Parathyroid adenoma (tissue), 2 donors: ENCODE results near the gene TBCD.

ENCODE experiments used
- H2AFZ ChIP-seq: fragments of 300-600 bp; sonication (generic); one replicate; pipeline ENCODE4 v1.7.0; 2017; ENCODE audit warnings: antibody characterized with exemption, mild to moderate bottlenecking
- H3K27ac ChIP-seq: fragments of 300-600 bp; sonication (generic); one replicate; pipeline ENCODE4 v1.7.0; 2017
- H3K27me3 ChIP-seq: fragments of 300-600 bp; sonication (generic); one replicate; pipeline ENCODE4 v1.7.0; 2017; ENCODE audit warnings: low read length; ENCODE audit not compliant: control insufficient read depth, insufficient read depth
- H3K36me3 ChIP-seq: fragments of 300-600 bp; sonication (generic); one replicate; pipeline ENCODE4 v1.7.0; 2017; ENCODE audit warnings: low read length; ENCODE audit not compliant: control insufficient read depth, insufficient read depth
- H3K4me1 ChIP-seq: fragments of 300-600 bp; sonication (generic); one replicate; pipeline ENCODE4 v1.7.0; 2017; ENCODE audit warnings: control low read depth
- H3K4me2 ChIP-seq: fragments of 300-600 bp; sonication (generic); one replicate; pipeline ENCODE4 v1.7.0; 2017; ENCODE audit warnings: low read length
- H3K4me3 ChIP-seq: fragments of 300-600 bp; sonication (generic); one replicate; pipeline ENCODE4 v1.7.0; 2017; ENCODE audit warnings: low read depth, low read length
- H3K79me2 ChIP-seq: fragments of 300-600 bp; sonication (generic); one replicate; pipeline ENCODE4 v1.7.0; 2017; ENCODE audit warnings: control low read depth
- H3K9ac ChIP-seq: fragments of 300-600 bp; sonication (generic); one replicate; pipeline ENCODE4 v1.7.0; 2017; ENCODE audit warnings: mild to moderate bottlenecking
- H3K9me3 ChIP-seq: fragments of 300-600 bp; sonication (generic); one replicate; pipeline ENCODE4 v1.7.0; 2017; ENCODE audit warnings: low read length; ENCODE audit not compliant: control insufficient read depth
- TF ChIP-seq, protein P1 (sequence below): fragments of 300-600 bp; sonication (generic); IDR thresholded peaks from one replicate; pipeline ENCODE4 v1.7.0; 2017; ENCODE audit warnings: antibody characterized with exemption, mild to moderate bottlenecking
- donor health status: primary hyperparathyroidism.

The TBCD gene

GRCh38 chr17:82807562-82807961, 55.7 kb downstream of the TBCD start:
- Histone ChIP-seq H3K36me3 (no peaks in the 10 kb centered on the region), H2AFZ (no peak overlapping the region), H3K79me2 (peaks cover 6% of the 10 kb centered on the region), H3K4me1 (peaks cover 14% of the 10 kb centered on the region), H3K27me3 (no peaks in the 10 kb centered on the region), H3K9me3 (no peaks in the 10 kb centered on the region), H3K9ac (no peak overlapping the region), H3K27ac (no peak overlapping the region), H3K4me2 (no peak overlapping the region), H3K4me3 (no peak overlapping the region)
- TF ChIP-seq, protein P1, sequence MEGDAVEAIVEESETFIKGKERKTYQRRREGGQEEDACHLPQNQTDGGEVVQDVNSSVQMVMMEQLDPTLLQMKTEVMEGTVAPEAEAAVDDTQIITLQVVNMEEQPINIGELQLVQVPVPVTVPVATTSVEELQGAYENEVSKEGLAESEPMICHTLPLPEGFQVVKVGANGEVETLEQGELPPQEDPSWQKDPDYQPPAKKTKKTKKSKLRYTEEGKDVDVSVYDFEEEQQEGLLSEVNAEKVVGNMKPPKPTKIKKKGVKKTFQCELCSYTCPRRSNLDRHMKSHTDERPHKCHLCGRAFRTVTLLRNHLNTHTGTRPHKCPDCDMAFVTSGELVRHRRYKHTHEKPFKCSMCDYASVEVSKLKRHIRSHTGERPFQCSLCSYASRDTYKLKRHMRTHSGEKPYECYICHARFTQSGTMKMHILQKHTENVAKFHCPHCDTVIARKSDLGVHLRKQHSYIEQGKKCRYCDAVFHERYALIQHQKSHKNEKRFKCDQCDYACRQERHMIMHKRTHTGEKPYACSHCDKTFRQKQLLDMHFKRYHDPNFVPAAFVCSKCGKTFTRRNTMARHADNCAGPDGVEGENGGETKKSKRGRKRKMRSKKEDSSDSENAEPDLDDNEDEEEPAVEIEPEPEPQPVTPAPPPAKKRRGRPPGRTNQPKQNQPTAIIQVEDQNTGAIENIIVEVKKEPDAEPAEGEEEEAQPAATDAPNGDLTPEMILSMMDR, result no peak

GRCh38 chr17:82808006-82808405, 56.1 kb downstream of the TBCD start:
- Histone ChIP-seq H3K27me3 (no peaks in the 10 kb centered on the region), H3K9me3 (no peaks in the 10 kb centered on the region), H3K9ac (no peak overlapping the region), H3K4me2 (no peak overlapping the region), H3K27ac (no peak overlapping the region), H3K79me2 (peaks cover 6% of the 10 kb centered on the region), H3K4me1 (peaks cover 14% of the 10 kb centered on the region), H3K36me3 (no peaks in the 10 kb centered on the region), H3K4me3 (no peak overlapping the region), H2AFZ (no peak overlapping the region)
- TF ChIP-seq, protein P1, result no peak

- H3K36me3 ChIP-seq, result no peaks in the 10 kb centered on the region
These were observed 57.3 kb downstream of the TBCD start for GRCh38 chr17:82808921-82809905.

DNA sequence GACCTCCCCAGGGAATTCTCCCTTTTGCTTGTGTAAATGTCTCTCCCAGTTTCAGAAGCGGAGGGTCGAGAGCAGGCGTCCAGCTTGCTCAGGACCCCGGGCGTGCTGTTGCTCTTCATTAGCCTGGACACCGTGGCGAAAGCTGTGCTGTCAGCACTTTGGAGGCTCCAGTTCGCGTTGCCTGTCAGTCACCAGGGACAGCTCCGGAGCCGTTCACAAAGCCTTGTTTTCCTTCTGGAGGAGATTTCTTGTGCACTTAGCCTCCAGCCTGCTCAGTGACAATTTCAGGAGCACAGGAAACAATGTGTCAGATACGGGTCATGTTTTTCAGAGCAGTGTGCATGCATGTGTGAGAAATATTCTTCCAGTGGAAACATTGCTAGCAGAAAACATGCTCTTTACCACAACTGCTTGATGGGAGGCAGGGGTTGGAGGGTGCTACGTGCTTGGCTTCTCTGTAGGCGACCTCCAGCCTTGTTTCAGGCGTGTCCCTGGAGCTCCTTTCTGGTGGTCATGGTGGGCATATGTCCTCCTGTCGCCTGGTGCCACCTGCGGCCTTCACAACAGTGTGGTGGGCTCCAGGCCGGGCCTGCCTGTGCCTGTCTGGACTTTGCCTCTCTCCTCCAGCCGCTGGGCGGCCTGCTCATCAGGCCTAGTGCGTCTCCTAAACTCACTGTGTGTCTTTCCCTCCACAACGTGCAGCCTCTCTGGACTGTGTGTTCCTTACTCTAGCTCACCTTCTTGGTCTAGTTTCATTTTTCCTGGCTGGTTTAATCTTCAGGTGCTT, 59.0 kb downstream of the TBCD start:
- Histone ChIP-seq H3K79me2 (peaks cover 7% of the 10 kb centered on the region), H3K36me3 (no peaks in the 10 kb centered on the region), H3K27ac (no peak overlapping the region), H3K9me3 (no peaks in the 10 kb centered on the region), H3K4me1 (peaks cover 14% of the 10 kb centered on the region), H3K9ac (no peak overlapping the region), H2AFZ (no peak overlapping the region), H3K27me3 (no peaks in the 10 kb centered on the region), H3K4me3 (no peak overlapping the region), H3K4me2 (no peak overlapping the region)
- TF ChIP-seq, protein P1, result no peak

More at GRCh38 chr17:82808921-82809905, 57.3 kb downstream of the TBCD start:
- Histone ChIP-seq H3K4me1 (peaks cover 14% of the 10 kb centered on the region), H3K27me3 (no peaks in the 10 kb centered on the region), H3K9ac (no peak overlapping the region), H2AFZ (no peak overlapping the region), H3K9me3 (no peaks in the 10 kb centered on the region), H3K27ac (no peak overlapping the region), H3K79me2 (peaks cover 6% of the 10 kb centered on the region), H3K4me3 (no peak overlapping the region), H3K4me2 (no peak overlapping the region)
- TF ChIP-seq, protein P1, result no peak
